Adrenal gland (tissue), 5 donors: Measurements from ENCODE around the gene AHI1.

Experiments used
- CTCF ChIP-seq, 6 experiments: fragments of 450-650 bp in 4 of 6; fragments of 200-600 bp in 2 of 6; sonication (generic) in 1 of 6; IDR thresholded peaks; 1 replicate in 5 of 6; 2 replicates in 1 of 6; pipeline versions ENCODE4 v1.5.1 to v1.8.0; 2016 to 2021; ENCODE audit warnings: antibody characterized with exemption in 6 of 6, mild to moderate bottlenecking in 2 of 6, moderate library complexity in 1 of 6
- POLR2A ChIP-seq, 2 donors: fragments of 450-650 bp; IDR thresholded peaks; one replicate each; pipeline ENCODE4 v1.6.1; 2017; ENCODE audit warnings: antibody characterized with exemption in 2 of 2, mild to moderate bottlenecking in 2 of 2, moderate library complexity in 1 of 2
- donor health status: DM: no; HTN: no; CAD: no.

- TF ChIP-seq CTCF (IDR thresholded peaks at IDR 0.05): no peak
- no peak for TF ChIP-seq POLR2A (IDR thresholded peaks at IDR 0.05)
Measured at GRCh38 chr6:135519348-135519747, 21.8 kb upstream of the AHI1 start.
